ENCODE results near the gene CIRBP. TPM values are rescaled to one million over a fixed set of nuclear protein-coding genes. Genes with fewer than 3 reads are reported as not detected.

The CIRBP gene
- total and polyA plus RNA-seq, 2 of the 13 experiments (the other 11 are each of a cell fraction or from before 2014, with no cell fraction given): 133 to 140 TPM

DNA sequence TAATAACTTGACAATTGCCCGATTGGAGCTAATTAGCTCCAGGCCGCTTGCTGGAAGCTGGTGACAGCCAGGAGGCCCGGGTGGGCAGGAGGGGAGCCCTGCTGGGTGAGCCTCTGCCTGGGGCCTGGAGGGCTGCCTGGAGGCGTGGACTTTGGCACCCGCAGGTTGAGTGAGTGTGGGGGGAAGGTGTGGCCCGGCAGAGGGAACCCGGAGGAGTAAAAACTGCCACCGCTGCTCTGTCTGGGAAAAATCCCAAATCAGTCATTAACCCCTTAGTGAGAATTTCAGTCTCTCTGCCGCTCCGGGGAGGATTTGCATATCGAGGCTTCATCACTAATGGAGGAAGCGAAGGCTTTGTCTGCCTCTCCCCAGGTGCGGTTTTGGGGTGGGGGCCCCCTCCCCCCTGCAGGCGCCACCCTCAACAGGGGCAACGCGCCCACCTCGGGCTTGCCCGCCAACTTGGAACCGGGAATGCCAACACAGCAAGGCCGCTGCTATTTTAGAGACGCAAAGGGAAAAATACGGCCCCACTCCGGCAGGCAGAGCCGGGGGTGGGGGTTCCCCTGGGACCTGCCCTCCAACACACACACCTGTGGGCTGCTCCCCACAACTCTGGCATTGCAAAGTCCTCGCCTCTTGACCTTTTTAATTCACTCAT is 22.8 kb downstream of the CIRBP start (continued):
- no peak for TF ChIP-seq ZBTB1 (CRISPR knock-in tag; IDR thresholded peaks at IDR 0.05; ENCODE audit: borderline replicate concordance)
- TF ChIP-seq, protein P1, sequence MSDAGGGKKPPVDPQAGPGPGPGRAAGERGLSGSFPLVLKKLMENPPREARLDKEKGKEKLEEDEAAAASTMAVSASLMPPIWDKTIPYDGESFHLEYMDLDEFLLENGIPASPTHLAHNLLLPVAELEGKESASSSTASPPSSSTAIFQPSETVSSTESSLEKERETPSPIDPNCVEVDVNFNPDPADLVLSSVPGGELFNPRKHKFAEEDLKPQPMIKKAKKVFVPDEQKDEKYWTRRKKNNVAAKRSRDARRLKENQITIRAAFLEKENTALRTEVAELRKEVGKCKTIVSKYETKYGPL (CRISPR knock-in tag; IDR thresholded peaks at IDR 0.05): no peak
- TF ChIP-seq ZFP82 (CRISPR knock-in tag; IDR thresholded peaks at IDR 0.05; ENCODE audit: borderline replicate concordance): no peak
- TF ChIP-seq ZSCAN29 (CRISPR knock-in tag; conservative IDR thresholded peaks at IDR 0.05): no peak
- TF ChIP-seq ZMAT3 (CRISPR knock-in tag; conservative IDR thresholded peaks at IDR 0.05): no peak
- TF ChIP-seq, protein P2, sequence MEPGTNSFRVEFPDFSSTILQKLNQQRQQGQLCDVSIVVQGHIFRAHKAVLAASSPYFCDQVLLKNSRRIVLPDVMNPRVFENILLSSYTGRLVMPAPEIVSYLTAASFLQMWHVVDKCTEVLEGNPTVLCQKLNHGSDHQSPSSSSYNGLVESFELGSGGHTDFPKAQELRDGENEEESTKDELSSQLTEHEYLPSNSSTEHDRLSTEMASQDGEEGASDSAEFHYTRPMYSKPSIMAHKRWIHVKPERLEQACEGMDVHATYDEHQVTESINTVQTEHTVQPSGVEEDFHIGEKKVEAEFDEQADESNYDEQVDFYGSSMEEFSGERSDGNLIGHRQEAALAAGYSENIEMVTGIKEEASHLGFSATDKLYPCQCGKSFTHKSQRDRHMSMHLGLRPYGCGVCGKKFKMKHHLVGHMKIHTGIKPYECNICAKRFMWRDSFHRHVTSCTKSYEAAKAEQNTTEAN (CRISPR knock-in tag; conservative IDR thresholded peaks at IDR 0.05): no peak
- no peak for TF ChIP-seq NPAS2 (CRISPR knock-in tag; IDR thresholded peaks at IDR 0.05; ENCODE audit: borderline replicate concordance)
- TF ChIP-seq, protein P3, sequence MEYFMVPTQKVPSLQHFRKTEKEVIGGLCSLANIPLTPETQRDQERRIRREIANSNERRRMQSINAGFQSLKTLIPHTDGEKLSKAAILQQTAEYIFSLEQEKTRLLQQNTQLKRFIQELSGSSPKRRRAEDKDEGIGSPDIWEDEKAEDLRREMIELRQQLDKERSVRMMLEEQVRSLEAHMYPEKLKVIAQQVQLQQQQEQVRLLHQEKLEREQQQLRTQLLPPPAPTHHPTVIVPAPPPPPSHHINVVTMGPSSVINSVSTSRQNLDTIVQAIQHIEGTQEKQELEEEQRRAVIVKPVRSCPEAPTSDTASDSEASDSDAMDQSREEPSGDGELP (IDR thresholded peaks at IDR 0.05; ENCODE audit: borderline replicate concordance, low read depth): no peak
- TF ChIP-seq ERF (CRISPR knock-in tag; IDR thresholded peaks at IDR 0.05): no peak
- TF ChIP-seq, protein P4, sequence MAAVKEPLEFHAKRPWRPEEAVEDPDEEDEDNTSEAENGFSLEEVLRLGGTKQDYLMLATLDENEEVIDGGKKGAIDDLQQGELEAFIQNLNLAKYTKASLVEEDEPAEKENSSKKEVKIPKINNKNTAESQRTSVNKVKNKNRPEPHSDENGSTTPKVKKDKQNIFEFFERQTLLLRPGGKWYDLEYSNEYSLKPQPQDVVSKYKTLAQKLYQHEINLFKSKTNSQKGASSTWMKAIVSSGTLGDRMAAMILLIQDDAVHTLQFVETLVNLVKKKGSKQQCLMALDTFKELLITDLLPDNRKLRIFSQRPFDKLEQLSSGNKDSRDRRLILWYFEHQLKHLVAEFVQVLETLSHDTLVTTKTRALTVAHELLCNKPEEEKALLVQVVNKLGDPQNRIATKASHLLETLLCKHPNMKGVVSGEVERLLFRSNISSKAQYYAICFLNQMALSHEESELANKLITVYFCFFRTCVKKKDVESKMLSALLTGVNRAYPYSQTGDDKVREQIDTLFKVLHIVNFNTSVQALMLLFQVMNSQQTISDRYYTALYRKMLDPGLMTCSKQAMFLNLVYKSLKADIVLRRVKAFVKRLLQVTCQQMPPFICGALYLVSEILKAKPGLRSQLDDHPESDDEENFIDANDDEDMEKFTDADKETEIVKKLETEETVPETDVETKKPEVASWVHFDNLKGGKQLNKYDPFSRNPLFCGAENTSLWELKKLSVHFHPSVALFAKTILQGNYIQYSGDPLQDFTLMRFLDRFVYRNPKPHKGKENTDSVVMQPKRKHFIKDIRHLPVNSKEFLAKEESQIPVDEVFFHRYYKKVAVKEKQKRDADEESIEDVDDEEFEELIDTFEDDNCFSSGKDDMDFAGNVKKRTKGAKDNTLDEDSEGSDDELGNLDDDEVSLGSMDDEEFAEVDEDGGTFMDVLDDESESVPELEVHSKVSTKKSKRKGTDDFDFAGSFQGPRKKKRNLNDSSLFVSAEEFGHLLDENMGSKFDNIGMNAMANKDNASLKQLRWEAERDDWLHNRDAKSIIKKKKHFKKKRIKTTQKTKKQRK (IDR thresholded peaks at IDR 0.05; ENCODE audit: low read length): no peak
- TF ChIP-seq GATA4 (IDR thresholded peaks at IDR 0.05; ENCODE audit: borderline replicate concordance, low read depth): no peak
- TF ChIP-seq ZKSCAN8 (CRISPR knock-in tag; IDR thresholded peaks at IDR 0.05; ENCODE audit: borderline replicate concordance): peak; percentile 92; the same call in 1 of the 2 replicates
- no peak for TF ChIP-seq MLLT10 (CRISPR knock-in tag; IDR thresholded peaks at IDR 0.05)
- no peak for TF ChIP-seq ZNF441 (CRISPR knock-in tag; IDR thresholded peaks at IDR 0.05; ENCODE audit: borderline replicate concordance)
- TF ChIP-seq ZNF652 (CRISPR knock-in tag; IDR thresholded peaks at IDR 0.05; ENCODE audit: borderline replicate concordance, low read depth): peak; percentile 84
- TF ChIP-seq FOXA1 (IDR thresholded peaks at IDR 0.05): no peak
- TF ChIP-seq FOXA1 (CRISPR knock-in tag; IDR thresholded peaks at IDR 0.05): no peak
- no peak for TF ChIP-seq ZNF569 (CRISPR knock-in tag; IDR thresholded peaks at IDR 0.05; ENCODE audit: borderline replicate concordance)
- TF ChIP-seq HDAC2 (CRISPR knock-in tag; IDR thresholded peaks at IDR 0.05): 0 out of 2 replicates have a peak, but pooled peaks have one; percentile 16
- TF ChIP-seq SAP130 (CRISPR knock-in tag; IDR thresholded peaks at IDR 0.05; ENCODE audit: low read depth): peak; percentile 61
- TF ChIP-seq SP2 (CRISPR knock-in tag; IDR thresholded peaks at IDR 0.05): no peak
- TF ChIP-seq ZNF333 (CRISPR knock-in tag; IDR thresholded peaks at IDR 0.05; ENCODE audit: borderline replicate concordance): peak; percentile 68; the same call in 1 of the 2 replicates
- TF ChIP-seq, protein P5, sequence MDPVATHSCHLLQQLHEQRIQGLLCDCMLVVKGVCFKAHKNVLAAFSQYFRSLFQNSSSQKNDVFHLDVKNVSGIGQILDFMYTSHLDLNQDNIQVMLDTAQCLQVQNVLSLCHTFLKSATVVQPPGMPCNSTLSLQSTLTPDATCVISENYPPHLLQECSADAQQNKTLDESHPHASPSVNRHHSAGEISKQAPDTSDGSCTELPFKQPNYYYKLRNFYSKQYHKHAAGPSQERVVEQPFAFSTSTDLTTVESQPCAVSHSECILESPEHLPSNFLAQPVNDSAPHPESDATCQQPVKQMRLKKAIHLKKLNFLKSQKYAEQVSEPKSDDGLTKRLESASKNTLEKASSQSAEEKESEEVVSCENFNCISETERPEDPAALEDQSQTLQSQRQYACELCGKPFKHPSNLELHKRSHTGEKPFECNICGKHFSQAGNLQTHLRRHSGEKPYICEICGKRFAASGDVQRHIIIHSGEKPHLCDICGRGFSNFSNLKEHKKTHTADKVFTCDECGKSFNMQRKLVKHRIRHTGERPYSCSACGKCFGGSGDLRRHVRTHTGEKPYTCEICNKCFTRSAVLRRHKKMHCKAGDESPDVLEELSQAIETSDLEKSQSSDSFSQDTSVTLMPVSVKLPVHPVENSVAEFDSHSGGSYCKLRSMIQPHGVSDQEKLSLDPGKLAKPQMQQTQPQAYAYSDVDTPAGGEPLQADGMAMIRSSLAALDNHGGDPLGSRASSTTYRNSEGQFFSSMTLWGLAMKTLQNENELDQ (CRISPR knock-in tag; IDR thresholded peaks at IDR 0.05; ENCODE audit: borderline replicate concordance): no peak

Data from HepG2 (cell line).